ENCODE results near the gene HTR2B. TPM values are rescaled to one million over a fixed set of nuclear protein-coding genes. Genes with fewer than 3 reads are reported as not detected.

Gene HTR2B
- total and polyA plus RNA-seq, 2 of the 13 experiments (the other 11 are each of a cell fraction or from before 2014, with no cell fraction given) = 0.08 TPM; not detected in 1

GRCh38 chr2:231104115-231104713 lies 20.6 kb downstream of the HTR2B start (continued):
- TF ChIP-seq SP2 (CRISPR knock-in tag; IDR thresholded peaks at IDR 0.05) (no peak), SMC3 (IDR thresholded peaks at IDR 0.05; ENCODE audit: low read length) (peak; percentile 70), TBL1XR1 (IDR thresholded peaks at IDR 0.05; ENCODE audit: borderline replicate concordance, low read length, partially characterized antibody) (no peak), ZNF572 (CRISPR knock-in tag; IDR thresholded peaks at IDR 0.05) (no peak), XBP1 (CRISPR knock-in tag; IDR thresholded peaks at IDR 0.05) (no peak), ZNF512B (CRISPR knock-in tag; IDR thresholded peaks at IDR 0.05; ENCODE audit: borderline replicate concordance) (no peak), ZNF431 (CRISPR knock-in tag; IDR thresholded peaks at IDR 0.05; ENCODE audit: borderline replicate concordance, low read depth) (no peak), ZNF549 (CRISPR knock-in tag; IDR thresholded peaks at IDR 0.05) (no peak), HNRNPUL1 (IDR thresholded peaks at IDR 0.05; ENCODE audit: low read depth, low read length) (no peak), KAT8 (CRISPR knock-in tag; IDR thresholded peaks at IDR 0.05) (no peak), CEBPZ (IDR thresholded peaks at IDR 0.05; ENCODE audit: low read length) (no peak), ZKSCAN8 (CRISPR knock-in tag; IDR thresholded peaks at IDR 0.05; ENCODE audit: borderline replicate concordance) (no peak), ZNF547 (CRISPR knock-in tag; IDR thresholded peaks at IDR 0.05) (no peak), GMEB1 (CRISPR knock-in tag; IDR thresholded peaks at IDR 0.05; ENCODE audit: borderline replicate concordance) (no peak), FOXK2 (IDR thresholded peaks at IDR 0.05) (no peak), DNMT3B (CRISPR knock-in tag; conservative IDR thresholded peaks at IDR 0.05) (no peak), HNRNPLL (IDR thresholded peaks at IDR 0.05; ENCODE audit: low read depth, low read length, poor library complexity, severe bottlenecking) (no peak), ZFP82 (CRISPR knock-in tag; IDR thresholded peaks at IDR 0.05; ENCODE audit: borderline replicate concordance) (no peak), ZNF501 (CRISPR knock-in tag; IDR thresholded peaks at IDR 0.05) (no peak)

Measured in HepG2 (cell line).